Measurements from ENCODE around the gene ATP11A. TPM values are rescaled to one million over a fixed set of nuclear protein-coding genes. Genes with fewer than 3 reads are reported as not detected.

Gene ATP11A
- total and polyA plus RNA-seq, 2 donors (not counting 3 experiments of a cell fraction or from before 2014, with no cell fraction given) = 16.5 to 88.1 TPM

DNA sequence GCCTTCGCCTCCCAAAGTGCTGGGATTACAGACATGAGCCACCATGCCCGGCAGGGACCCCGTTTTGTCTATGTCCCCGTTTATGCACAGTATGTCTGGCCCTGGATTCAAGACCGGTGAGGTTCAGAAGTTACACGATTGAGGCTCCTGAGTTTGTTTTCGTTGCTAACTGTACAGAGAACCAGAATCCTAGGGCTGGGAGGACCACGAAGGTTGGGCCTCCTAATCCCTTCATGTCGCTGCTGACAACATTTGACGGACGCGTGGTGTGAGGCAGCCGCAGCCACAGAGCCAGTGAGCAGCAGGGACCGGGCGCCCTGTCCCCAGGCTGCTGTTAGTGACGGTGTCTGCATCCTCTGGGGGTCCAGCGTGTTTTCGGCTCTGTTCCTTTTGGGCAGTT lies 91.4 kb downstream of the ATP11A start:
- no peak for TF ChIP-seq JUN (IDR thresholded peaks at IDR 0.05; ENCODE audit: borderline replicate concordance, insufficient read depth, insufficient read length, low read depth)
- no peak for TF ChIP-seq POLR2A (IDR thresholded peaks at IDR 0.05; ENCODE audit: low read depth, low read length)
- no peak for TF ChIP-seq FOS (IDR thresholded peaks at IDR 0.05; ENCODE audit: borderline replicate concordance, insufficient read depth, low read length)
- TF ChIP-seq MYC (IDR thresholded peaks at IDR 0.05; ENCODE audit: low read depth, low read length) = no peak
- no peak for TF ChIP-seq EZH2 (IDR thresholded peaks at IDR 0.05; ENCODE audit: borderline replicate concordance, low read depth, low read length, severe bottlenecking)
- TF ChIP-seq, protein P1, sequence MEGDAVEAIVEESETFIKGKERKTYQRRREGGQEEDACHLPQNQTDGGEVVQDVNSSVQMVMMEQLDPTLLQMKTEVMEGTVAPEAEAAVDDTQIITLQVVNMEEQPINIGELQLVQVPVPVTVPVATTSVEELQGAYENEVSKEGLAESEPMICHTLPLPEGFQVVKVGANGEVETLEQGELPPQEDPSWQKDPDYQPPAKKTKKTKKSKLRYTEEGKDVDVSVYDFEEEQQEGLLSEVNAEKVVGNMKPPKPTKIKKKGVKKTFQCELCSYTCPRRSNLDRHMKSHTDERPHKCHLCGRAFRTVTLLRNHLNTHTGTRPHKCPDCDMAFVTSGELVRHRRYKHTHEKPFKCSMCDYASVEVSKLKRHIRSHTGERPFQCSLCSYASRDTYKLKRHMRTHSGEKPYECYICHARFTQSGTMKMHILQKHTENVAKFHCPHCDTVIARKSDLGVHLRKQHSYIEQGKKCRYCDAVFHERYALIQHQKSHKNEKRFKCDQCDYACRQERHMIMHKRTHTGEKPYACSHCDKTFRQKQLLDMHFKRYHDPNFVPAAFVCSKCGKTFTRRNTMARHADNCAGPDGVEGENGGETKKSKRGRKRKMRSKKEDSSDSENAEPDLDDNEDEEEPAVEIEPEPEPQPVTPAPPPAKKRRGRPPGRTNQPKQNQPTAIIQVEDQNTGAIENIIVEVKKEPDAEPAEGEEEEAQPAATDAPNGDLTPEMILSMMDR (IDR thresholded peaks at IDR 0.05; ENCODE audit: extremely low read depth in 1 of 2, insufficient read depth in 1 of 2, low read depth in 1 of 2, low read length in 2 of 2) = no peak
- TF ChIP-seq POLR2AphosphoS5 (IDR thresholded peaks at IDR 0.05; ENCODE audit: insufficient read depth, low read depth, low read length) = no peak
- TF ChIP-seq, protein P2, sequence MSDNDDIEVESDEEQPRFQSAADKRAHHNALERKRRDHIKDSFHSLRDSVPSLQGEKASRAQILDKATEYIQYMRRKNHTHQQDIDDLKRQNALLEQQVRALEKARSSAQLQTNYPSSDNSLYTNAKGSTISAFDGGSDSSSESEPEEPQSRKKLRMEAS (IDR thresholded peaks at IDR 0.05; ENCODE audit: insufficient read depth, insufficient read length) = no peak
- TF ChIP-seq GATA2 (IDR thresholded peaks at IDR 0.05; ENCODE audit: insufficient read depth, insufficient read length, low read depth, low read length) = no peak
- Histone ChIP-seq H2AFZ (ENCODE audit: low read depth, low read length) (no peak overlapping the region), H3K4me1 (ENCODE audit: control insufficient read depth, extremely low read depth, insufficient read depth, low read length) (peaks cover 6% of the 10 kb centered on the region), H3K9ac (replicated peaks; ENCODE audit: extremely low read depth, insufficient read depth, low read length) (no peak overlapping the region), H3K9me1 (replicated peaks; ENCODE audit: control insufficient read depth, extremely low read depth, insufficient read depth, low read length) (no peaks in the 10 kb centered on the region), H3K79me2 (ENCODE audit: control insufficient read depth, insufficient read depth, low read length) (no peaks in the 10 kb centered on the region), H3K36me3 (ENCODE audit: control insufficient read depth in 2 of 2, extremely low read depth in 1 of 2, insufficient read depth in 2 of 2, low read length in 2 of 2) (peaks cover 0 to 5% of the 10 kb centered on the region in 2 experiments), H4K20me1 (replicated peaks; ENCODE audit: control insufficient read depth, extremely low read depth, insufficient read depth, low read length) (no peaks in the 10 kb centered on the region), H3K4me2 (ENCODE audit: insufficient read depth, low read length) (no peak overlapping the region), H3K27ac (ENCODE audit: insufficient read depth, low read depth, low read length) (no peak overlapping the region), H3K9me3 (replicated peaks; ENCODE audit: control insufficient read depth, insufficient read depth, low read length) (no peaks in the 10 kb centered on the region), H3K27me3 (ENCODE audit: control insufficient read depth in 2 of 2, insufficient read depth in 2 of 2, low read length in 2 of 2) (no peaks in the 10 kb centered on the region), H3K4me3 (replicated peaks in 1 of 3; ENCODE audit: insufficient read depth in 1 of 3, low read depth in 1 of 3, low read length in 3 of 3) (no peak overlapping the region)
- FAIRE-seq = no peak
- POLR2A ChIA-PET = no interaction called here
- CTCF ChIA-PET = no interaction called here
- no TSS peak for BruUV-seq (replicated peaks)
- dilution Hi-C loops (cut with MboI; ENCODE audit: extremely low pct_ligation_motif_present, low sequenced_read_pairs) = no loop called here
- intact Hi-C loops (cut with micrococcal nuclease) = loop anchor here (5.0 kb wide), 2 partner anchors 69 to 89 kb away; partner anchors contain the start of gene ATP11A
- no peak for DNase-seq (ENCODE audit: low read depth, low spot score)

Measured in endothelial cell of umbilical vein (primary cell).